Dermis blood vessel endothelial cell (primary cell): ENCODE measurements around the gene ABHD17B. TPM values are rescaled to one million over a fixed set of nuclear protein-coding genes. Genes with fewer than 3 reads are reported as not detected.

Source experiments
- DNase-seq: peaks from one replicate; pipeline ENCODE4 v3.0.0; 2010
- total RNA-seq: library from RNA; depleted of rRNA; stranded (reverse); fragments of >200 nt; gene quantifications from 2 replicates; pipeline ENCODE4 v1.2.3, GENCODE V29; 2014

ABHD17B gene
- total RNA-seq, 1 donor from 2014 or later = 76.9 TPM

- no peak for DNase-seq
Observed at GRCh38 chr9:71876829-71877228, 34.2 kb downstream of the ABHD17B start.

GRCh38 chr9:71876106-71876505 lies 34.9 kb downstream of the ABHD17B start:
- no peak for DNase-seq

DNA sequence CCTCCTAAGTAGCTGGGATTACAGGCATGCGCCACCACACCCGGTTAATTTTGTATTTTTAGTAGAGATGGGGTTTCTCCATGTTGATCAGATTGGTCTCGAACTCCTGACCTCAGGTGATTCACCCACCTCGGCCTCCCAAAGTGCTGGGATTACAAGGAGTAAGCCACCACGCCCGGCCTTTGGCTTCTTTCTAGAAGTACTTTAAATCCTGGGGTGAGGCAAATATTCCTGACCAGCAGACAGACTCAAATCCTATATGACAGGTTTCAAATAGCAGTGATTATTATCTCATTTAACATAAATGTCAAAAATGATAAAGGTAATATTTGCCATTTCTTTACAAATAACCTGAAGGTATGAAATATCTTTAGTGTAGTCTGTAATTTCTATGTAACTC lies 35.6 kb downstream of the ABHD17B start:
- DNase-seq = no peak

GRCh38 chr9:71863631-71864030 lies 47.4 kb downstream of the ABHD17B start:
- peak; percentile 6 for DNase-seq

- peak; percentile 58 for DNase-seq
Observed at GRCh38 chr9:71861618-71862017, 49.4 kb downstream of the ABHD17B start.

DNA sequence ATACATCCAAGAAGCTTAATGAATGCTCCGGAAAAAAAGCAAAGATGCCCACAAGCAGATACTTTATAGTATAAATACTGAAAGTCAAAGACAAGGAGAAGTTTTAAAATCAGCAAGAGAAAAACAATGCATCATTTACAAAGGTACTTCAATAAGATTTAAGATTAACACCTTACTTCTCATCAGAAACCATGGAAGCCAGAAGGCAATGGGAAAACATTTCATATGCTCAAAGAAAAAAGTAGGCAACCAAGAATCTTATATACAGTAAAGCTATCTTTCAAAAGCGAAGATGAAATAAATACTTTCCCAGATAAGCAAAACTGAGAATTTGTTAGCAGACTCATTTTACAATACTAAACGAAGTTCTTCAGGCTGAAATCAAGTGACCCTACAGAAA lies 51.1 kb downstream of the ABHD17B start:
- DNase-seq = no peak

DNA sequence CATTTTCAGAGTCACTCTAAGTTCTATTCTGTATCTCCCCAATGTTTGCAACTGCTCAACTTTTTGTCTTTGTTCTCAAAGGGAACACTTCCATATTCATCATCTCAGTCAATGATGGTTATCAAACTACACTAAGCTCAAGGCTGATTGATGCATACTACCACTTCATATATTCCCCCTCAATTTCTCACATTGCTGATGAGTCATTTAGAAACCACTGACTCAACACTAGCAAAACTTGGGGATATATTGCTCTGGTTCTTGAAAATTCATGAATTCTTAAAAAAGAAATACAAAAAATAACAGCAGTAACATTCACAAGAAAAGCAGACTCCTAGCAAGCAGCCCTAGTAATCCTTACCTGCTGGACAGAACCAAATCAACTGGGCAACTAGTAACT lies 52.2 kb downstream of the ABHD17B start:
- no peak for DNase-seq

GRCh38 chr9:71858102-71858798 lies 52.7 kb downstream of the ABHD17B start:
- DNase-seq = no peak

DNA sequence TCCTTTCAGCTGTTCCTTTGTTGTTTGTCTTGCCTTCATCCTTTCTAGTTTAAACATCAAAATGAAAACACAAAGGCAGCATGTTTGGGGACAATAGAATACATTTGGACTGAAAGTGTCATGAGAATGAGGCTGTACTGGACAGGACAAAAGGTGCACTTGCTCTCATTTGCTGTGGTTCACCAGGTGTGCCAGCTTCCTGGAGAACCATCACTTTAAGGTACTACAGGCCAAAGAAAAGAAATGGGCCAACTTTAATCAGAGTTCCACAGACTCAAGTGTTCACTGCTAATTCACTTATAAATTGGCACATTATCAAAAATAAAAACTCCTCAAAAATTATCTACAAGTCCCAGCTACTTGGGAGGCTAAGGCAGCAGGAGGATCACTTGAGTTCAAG lies 53.8 kb downstream of the ABHD17B start:
- no peak for DNase-seq

- no peak for DNase-seq
Observed at GRCh38 chr9:71854811-71855210, 56.2 kb downstream of the ABHD17B start.

DNA sequence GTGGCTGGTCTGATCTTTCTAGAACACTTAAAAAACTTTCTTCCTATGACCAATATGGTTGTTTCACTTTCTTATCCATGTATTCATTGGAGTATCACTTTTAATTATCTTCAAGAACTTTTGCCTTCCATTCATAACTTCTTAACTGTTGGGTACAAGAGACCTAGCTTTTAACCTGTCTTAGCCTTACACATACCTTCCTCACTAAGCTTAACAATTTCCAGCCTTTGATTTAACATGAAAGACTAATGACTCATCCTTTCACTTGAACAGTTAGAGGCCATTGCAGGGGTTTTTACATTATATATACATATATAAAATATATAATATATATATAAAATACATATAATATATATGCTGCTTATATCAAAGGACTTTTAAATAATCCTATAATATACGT lies 57.9 kb downstream of the ABHD17B start:
- no peak for DNase-seq

DNA sequence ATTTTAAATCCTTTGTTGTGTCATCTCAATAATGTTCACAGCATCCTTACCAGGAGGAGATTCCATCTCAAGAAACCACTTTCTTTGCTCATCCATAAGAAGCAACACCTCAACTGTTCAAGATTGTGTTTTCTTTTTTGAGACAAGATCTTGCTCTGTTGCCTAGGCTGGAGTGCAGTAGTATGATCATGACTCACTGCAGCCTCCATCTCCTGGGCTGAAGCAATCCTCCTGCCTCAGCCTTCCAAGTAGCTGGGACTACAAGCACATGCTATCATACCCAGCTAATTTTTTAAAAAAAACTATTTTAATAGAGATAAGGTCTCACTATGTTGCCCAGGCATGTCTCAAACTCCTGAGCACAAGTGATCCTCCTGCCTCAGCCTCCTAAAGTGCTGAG lies 60.0 kb downstream of the ABHD17B start:
- DNase-seq = no peak

GRCh38 chr9:71847892-71848291 lies 63.1 kb downstream of the ABHD17B start:
- no peak for DNase-seq

DNA sequence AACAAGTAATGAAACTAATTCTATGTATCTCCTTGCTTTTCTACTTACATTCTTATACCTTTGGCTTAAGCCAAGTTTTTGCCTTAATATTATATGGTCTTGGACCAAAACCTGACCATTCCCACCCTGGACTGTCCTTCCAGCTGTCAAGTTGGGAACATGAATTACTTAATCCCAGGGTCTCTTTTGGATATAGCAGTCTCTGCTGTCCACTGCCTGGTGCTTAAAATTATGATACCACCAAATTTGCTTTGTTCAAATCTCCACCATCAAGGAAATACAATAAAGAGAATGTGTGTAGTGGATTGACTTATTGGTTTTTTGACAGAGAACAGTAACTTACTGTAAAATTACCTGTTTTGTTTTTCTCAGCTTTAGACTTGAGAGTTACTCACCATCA lies 66.2 kb downstream of the ABHD17B start:
- no peak for DNase-seq

GRCh38 chr9:71839668-71840067 lies 71.3 kb downstream of the ABHD17B start:
- DNase-seq = no peak

DNA sequence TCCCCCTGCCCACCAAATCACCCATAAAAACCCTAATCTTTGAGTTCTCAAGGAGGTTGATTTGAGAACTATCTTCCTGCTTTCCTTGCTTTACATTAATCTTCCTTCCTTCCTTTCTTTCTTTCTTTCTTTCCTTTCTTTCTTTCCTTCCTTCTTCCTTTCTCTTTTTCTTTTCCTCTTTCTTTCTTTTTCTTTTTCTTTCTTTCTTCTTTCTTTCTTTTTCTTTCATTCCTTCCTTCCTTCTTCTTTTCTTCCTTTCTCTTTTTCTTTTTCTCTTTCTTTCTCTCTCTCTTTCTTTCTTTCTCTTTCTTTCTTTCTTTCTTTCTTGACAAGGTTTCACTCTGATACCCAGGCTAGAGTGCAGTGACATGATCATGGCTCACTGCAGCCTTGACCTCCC lies 75.4 kb downstream of the ABHD17B start:
- no peak for DNase-seq

DNA sequence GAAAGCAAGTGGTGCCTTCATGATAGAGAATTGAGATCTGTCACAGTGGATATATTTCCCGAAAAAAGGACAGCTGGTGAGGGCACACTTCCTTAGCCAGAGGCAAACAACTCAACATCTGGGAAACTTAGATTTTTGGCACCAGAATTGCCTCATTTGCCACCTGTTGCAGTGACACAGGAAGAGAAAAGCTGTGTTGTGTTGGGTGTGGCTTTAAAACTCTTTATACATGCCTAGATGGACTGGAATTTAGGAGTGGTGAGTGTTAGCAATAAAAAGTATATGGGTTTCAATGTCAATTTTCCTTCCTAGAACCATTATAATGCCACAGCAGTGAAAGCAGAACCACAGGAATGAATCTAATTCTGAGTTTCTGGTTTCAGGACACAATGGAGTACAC lies 80.1 kb downstream of the ABHD17B start:
- no peak for DNase-seq

DNA sequence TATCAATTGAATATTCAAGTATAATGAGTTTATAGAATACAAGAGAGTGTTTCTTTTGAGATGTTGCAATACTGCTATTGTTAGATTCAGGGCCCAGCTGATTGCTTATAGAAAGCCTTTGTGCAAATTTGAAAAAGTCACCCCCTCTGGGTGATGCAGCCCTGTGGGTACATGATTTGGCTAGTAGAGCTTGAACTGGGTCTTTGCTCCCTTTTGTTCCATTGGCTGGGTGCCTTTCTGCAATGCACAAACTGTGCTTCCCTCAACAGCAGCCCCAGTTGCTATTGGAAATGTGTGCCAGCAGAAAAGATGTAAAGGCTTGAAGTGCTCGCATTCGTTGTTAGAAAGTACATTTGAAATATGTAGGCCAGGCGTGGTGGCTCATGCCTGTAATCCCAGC lies 80.8 kb downstream of the ABHD17B start:
- no peak for DNase-seq

DNA sequence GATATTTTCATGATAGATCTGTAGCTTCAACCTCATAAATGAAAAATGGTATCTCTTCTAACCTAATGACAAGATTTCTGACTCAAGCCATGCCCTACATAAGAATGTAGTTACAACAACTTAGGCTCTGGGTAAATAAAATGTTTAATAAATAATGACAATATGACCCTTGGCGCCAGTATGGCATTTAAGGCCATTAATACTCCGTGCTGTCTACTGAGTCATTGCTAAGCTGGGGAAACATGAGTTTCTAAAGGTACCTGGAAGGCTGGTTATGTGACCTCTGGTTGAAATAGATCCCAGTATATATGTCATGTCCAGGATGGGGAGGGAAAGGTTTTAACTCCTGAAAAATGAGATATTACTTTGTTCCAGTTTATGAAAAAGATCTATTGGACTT lies 84.7 kb downstream of the ABHD17B start:
- DNase-seq = no peak

DNA sequence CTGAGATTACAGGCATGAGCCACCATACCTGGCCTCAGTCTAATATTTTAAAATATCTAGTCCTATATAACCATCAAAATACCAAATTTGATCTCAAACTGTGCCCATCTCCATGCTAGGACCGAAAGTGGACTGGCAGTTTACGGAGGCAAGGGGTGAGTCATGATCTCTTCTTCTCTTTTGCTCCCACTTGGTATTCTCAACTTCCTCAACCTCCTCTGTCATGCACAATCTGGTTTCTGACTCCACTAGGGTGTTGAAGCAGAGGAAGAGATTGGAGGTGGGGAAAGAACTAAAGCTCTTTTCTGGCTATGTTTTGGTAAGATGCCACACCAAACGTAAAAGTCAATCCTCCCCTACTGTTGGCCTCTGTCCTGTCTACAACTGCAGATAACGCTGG lies 86.7 kb downstream of the ABHD17B start:
- no peak for DNase-seq

- no peak for DNase-seq
Observed at GRCh38 chr9:71822935-71823334, 88.1 kb downstream of the ABHD17B start.

GRCh38 chr9:71822456-71822855 lies 88.5 kb downstream of the ABHD17B start:
- no peak for DNase-seq

- DNase-seq = no peak
Observed at GRCh38 chr9:71821405-71821804, 89.6 kb downstream of the ABHD17B start.

DNA sequence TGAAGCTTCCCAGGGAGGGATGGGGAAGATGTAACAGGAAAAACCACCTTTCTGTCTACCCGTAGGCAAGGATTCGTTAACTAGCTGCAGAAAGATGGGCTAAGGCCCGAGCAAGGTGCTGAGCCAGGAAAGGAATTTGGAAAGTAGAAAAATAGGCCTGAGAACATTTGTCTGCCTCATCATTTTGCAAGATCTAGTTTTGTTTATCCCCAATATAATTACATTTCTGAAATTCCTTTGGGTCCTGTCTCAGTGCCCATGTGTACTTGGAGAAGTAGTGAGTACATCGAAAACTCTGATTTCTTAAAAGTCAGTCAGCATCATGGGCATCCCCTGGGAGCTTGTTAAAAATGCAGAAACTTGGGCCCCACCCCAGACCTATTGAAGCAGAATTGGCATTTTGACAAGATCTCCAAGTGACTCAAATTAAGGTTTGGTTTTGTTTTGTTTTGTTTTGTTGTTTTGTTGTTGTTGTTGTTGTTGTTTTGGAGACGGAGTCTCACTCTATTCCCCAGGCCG lies 90.5 kb downstream of the ABHD17B start:
- no peak for DNase-seq

GRCh38 chr9:71819115-71819739 lies 91.8 kb downstream of the ABHD17B start:
- DNase-seq = peak; percentile 68
